ENCODE results near the gene HIPK1. TPM values are rescaled to one million over a fixed set of nuclear protein-coding genes. Genes with fewer than 3 reads are reported as not detected.

Gene HIPK1
- total and polyA plus RNA-seq, 10 of the 15 experiments (the other 5 are each of a cell fraction or from before 2014, with no cell fraction given) = 4.2 to 33.9 (median 11.4) TPM

GRCh38 chr1:113924473-113924872 is 4.7 kb upstream of the HIPK1 start:
- Histone ChIP-seq H2AFZ (ENCODE audit: control insufficient read depth, low read depth, low read length) (no peak overlapping the region), H3K36me3 (ENCODE audit: control insufficient read depth in 2 of 2, insufficient read depth in 2 of 2, low read length in 1 of 2) (no peaks in the 10 kb centered on the region), H3K27me3 (replicated peaks in 1 of 2; ENCODE audit: control insufficient read depth in 2 of 2, insufficient read depth in 2 of 2, low read length in 1 of 2) (no peaks in the 10 kb centered on the region), H3K4me3 (no peak overlapping the region), H3K9ac (ENCODE audit: control insufficient read depth, insufficient read depth, low read length) (no peak overlapping the region), H3K9me3 (replicated peaks; ENCODE audit: control insufficient read depth, insufficient read depth, low read length) (no peaks in the 10 kb centered on the region), H3K79me2 (ENCODE audit: control insufficient read depth, insufficient read depth, low read length) (peaks cover 4% of the 10 kb centered on the region; the same call in 1 of the 2 replicates), H3K4me2 (ENCODE audit: control insufficient read depth, insufficient read depth) (no peak overlapping the region), H4K20me1 (ENCODE audit: control insufficient read depth, insufficient read depth) (no peaks in the 10 kb centered on the region), H3K27ac (ENCODE audit: control insufficient read depth, insufficient read depth) (no peak overlapping the region), H3K4me1 (ENCODE audit: control insufficient read depth, insufficient read depth, low read length) (peaks cover 4% of the 10 kb centered on the region)
- TF ChIP-seq NBN (IDR thresholded peaks at IDR 0.05) (no peak), HDAC2 (IDR thresholded peaks at IDR 0.05) (no peak), SKIL (IDR thresholded peaks at IDR 0.05; ENCODE audit: low read depth, poor library complexity, severe bottlenecking) (no peak), SRF (IDR thresholded peaks at IDR 0.05; ENCODE audit: low read depth in 2 of 2, low read length in 2 of 2) (no peak), CEBPB (IDR thresholded peaks at IDR 0.05; ENCODE audit: borderline replicate concordance in 1 of 2, low read depth in 2 of 2, low read length in 2 of 2) (no peak), MLLT1 (IDR thresholded peaks at IDR 0.05) (no peak), SMARCA5 (IDR thresholded peaks at IDR 0.05) (no peak), CREM (IDR thresholded peaks at IDR 0.05; ENCODE audit: low read depth) (no peak), SIN3A (IDR thresholded peaks at IDR 0.05; ENCODE audit: low read depth, low read length) (no peak), FOXK2 (IDR thresholded peaks at IDR 0.05) (no peak), TCF7 (IDR thresholded peaks at IDR 0.05; ENCODE audit: borderline replicate concordance) (no peak)
- in situ Hi-C loops (cut with MboI) (no loop called here), intact Hi-C loops (cut with micrococcal nuclease; ENCODE audit: unreplicated experiment) (no loop called here)
- ChIA-PET POLR2A (interaction anchor here (0.7 kb wide), 1 partner anchor 109 kb away, joined by 3 read pairs; no protein-coding TSS in a partner anchor), CTCF (interaction anchor here (0.8 to 1.7 kb wide), 2 partner anchors 16 to 18 kb away, joined by 3 to 5 read pairs; no protein-coding TSS in a partner anchor), SMC1A (ENCODE audit: uncharacterized antibody, unreplicated experiment) (interaction anchor here (0.8 to 2.0 kb wide), 5 partner anchors 9 to 45 kb away, joined by 3 to 5 read pairs (median 3); no protein-coding TSS in a partner anchor), RAD21 (ENCODE audit: unreplicated experiment) (interaction anchor here (1.2 kb wide), 1 partner anchor 130 kb away, joined by 3 read pairs; no protein-coding TSS in a partner anchor)
- no peak for DNase-seq (ENCODE audit: low read depth, low spot score)
- 90% methylated on average over 2 of the region's 2 CpGs for WGBS (ENCODE audit: insufficient coverage, insufficient replicate concordance, low lambda C conversion rate, missing lambda C conversion rate)
- BruUV-seq (replicated peaks) = no TSS peak
- ATAC-seq = no peak
- FAIRE-seq = no peak

Data from GM12878 (cell line).